Keratinocyte (primary cell): Measurements from ENCODE around the gene SUN2. TPM values are rescaled to one million over a fixed set of nuclear protein-coding genes. Genes with fewer than 3 reads are reported as not detected.

Experiments
- DNase-seq: peaks from one replicate; pipeline ENCODE4 v3.0.0-alpha.2; 2011; ENCODE audit warnings: low read depth, missing footprints, low spot score
- FAIRE-seq: peaks from 2 replicates; lab custom pipeline; 2011; peaks lifted over from hg19 to GRCh38; lab: Jason Lieb, UNC
- H2AFZ ChIP-seq: 2 replicates; pipeline ENCODE4 v1.6.0; 2012; ENCODE audit warnings: low read length, control low read depth, inconsistent platforms; ENCODE audit not compliant: control insufficient read depth
- H3K27ac ChIP-seq: 2 replicates; pipeline ENCODE4 v1.5.1; 2011; ENCODE audit warnings: low read length; ENCODE audit not compliant: control insufficient read depth, insufficient read depth
- H3K27me3 ChIP-seq: 3 replicates; pipeline ENCODE4 v1.6.0; 2011; ENCODE audit warnings: low read length; ENCODE audit not compliant: control insufficient read depth, insufficient read depth; ENCODE audit errors: extremely low read depth
- H3K36me3 ChIP-seq, 2 experiments: 2 replicates in 1 of 2; 3 replicates in 1 of 2; pipeline ENCODE4 v1.5.1; 2011; ENCODE audit warnings: low read length in 2 of 2, mild to moderate bottlenecking in 1 of 2; ENCODE audit not compliant: control insufficient read depth in 2 of 2, insufficient read depth in 2 of 2; ENCODE audit errors: extremely low read depth in 1 of 2
- H3K4me1 ChIP-seq: 3 replicates; pipeline ENCODE4 v1.5.1; 2011; ENCODE audit warnings: low read length; ENCODE audit not compliant: control insufficient read depth, insufficient read depth; ENCODE audit errors: extremely low read depth
- H3K4me2 ChIP-seq: 3 replicates; pipeline ENCODE4 v1.6.0; 2011; ENCODE audit warnings: low read depth, low read length; ENCODE audit not compliant: control insufficient read depth, insufficient read depth; ENCODE audit errors: extremely low read depth
- H3K4me3 ChIP-seq, 3 experiments: fragments of 200-600 bp in 1 of 3; sonication (generic) in 1 of 3; 2 replicates in 2 of 3; 3 replicates in 1 of 3; pipeline ENCODE4 v1.5.1; 2011 to 2016; ENCODE audit warnings: low read length in 3 of 3, mild to moderate bottlenecking in 3 of 3, control low read depth in 2 of 3, inconsistent platforms in 1 of 3, low read depth in 1 of 3, mixed read lengths in 1 of 3, mixed run types in 1 of 3, moderate library complexity in 1 of 3; ENCODE audit not compliant: control insufficient read depth in 2 of 3, insufficient read depth in 2 of 3; ENCODE audit errors: extremely low read depth in 1 of 3
- H3K79me2 ChIP-seq: 2 replicates; pipeline ENCODE4 v1.6.0; 2012; ENCODE audit warnings: low read length; ENCODE audit not compliant: control insufficient read depth, insufficient read depth
- H3K9ac ChIP-seq: 3 replicates; pipeline ENCODE4 v1.6.0; 2011; ENCODE audit warnings: low read length; ENCODE audit not compliant: control insufficient read depth, insufficient read depth; ENCODE audit errors: extremely low read depth
- H3K9me1 ChIP-seq: 3 replicates; pipeline ENCODE4 v1.6.0; 2011; ENCODE audit warnings: low read length; ENCODE audit not compliant: control insufficient read depth, insufficient read depth; ENCODE audit errors: extremely low read depth
- H3K9me3 ChIP-seq: 2 replicates; pipeline ENCODE4 v1.5.1; 2012; ENCODE audit warnings: low read depth, low read length; ENCODE audit not compliant: control insufficient read depth
- H4K20me1 ChIP-seq: 3 replicates; pipeline ENCODE4 v1.6.0; 2011; ENCODE audit warnings: low read length; ENCODE audit not compliant: control insufficient read depth, insufficient read depth; ENCODE audit errors: extremely low read depth
- EZH2 ChIP-seq: IDR thresholded peaks from one replicate; pipeline ENCODE4 v1.6.1; 2012; ENCODE audit warnings: inconsistent platforms, mild to moderate bottlenecking, low read length, moderate library complexity
- dilution Hi-C: fragments of 300-500 bp; cut with MboI; formaldehyde crosslinking; loops from one replicate; pipeline ENCODE4 v1.7.0; 2020; ENCODE audit warnings: low sequenced_read_pairs; ENCODE audit not compliant: extremely low pct_ligation_motif_present
- polyA plus RNA-seq, 5 experiments: library from polyadenylated mRNA; depleted of rRNA in 3 of 5; stranded (reverse) in 3 of 5; stranded (forward) in 1 of 5; unstranded in 1 of 5; fragments of >200 nt; gene quantifications; 1 replicate in 1 of 5; 2 replicates in 3 of 5; 3 replicates in 1 of 5; pipeline versions ENCODE4 v1.2.1 to v1.2.3, GENCODE V29; 2011 to 2012; ENCODE audit warnings: missing spikeins in 2 of 5, low read depth in 1 of 5, low replicate concordance in 1 of 5
- TF ChIP-seq, protein P1 (sequence below), 3 experiments: IDR thresholded peaks in 1 of 3; conservative IDR thresholded peaks in 1 of 3; optimal IDR thresholded peaks in 1 of 3; 2 replicates in 2 of 3; 3 replicates in 1 of 3; pipeline versions ENCODE3 to v1.5.1; 2011; ENCODE audit warnings: low read length in 3 of 3, mild to moderate bottlenecking in 3 of 3, moderate library complexity in 2 of 3, control low read depth in 1 of 3, inconsistent platforms in 1 of 3; ENCODE audit not compliant: insufficient read depth in 2 of 3; ENCODE audit errors: extremely low read depth in 1 of 3

SUN2 gene
- polyA plus RNA-seq, 1 donor (not counting 4 experiments of a cell fraction or from before 2014, with no cell fraction given): 15.9 TPM

DNA sequence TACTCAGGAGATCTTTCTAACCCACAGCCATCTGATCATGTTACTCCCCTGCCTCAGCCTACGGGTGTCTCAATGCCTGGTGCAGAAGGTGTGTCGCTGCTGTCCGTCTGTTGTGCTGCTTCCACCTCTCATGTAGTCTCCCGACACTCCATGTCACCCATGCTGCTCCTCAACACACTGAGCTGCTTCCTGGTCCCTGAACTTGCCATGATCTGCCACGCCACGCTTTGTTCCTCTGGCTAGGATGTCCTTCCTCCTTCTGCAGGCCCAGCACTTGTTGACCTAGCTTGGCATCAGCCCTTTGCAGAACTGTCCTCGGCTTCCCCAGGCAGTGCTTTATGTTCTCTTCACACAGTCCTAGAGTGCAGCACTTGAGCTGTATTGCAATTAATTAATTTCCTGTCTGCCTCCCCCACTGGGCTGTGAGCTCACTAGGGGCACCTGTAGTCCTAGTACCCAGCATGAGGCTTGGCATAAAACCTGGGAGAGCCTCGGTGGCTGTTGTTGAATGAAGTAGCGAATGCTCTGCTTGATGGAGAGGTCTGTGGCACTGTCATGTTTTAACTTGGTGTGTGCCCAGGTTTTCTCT is 40.5 kb downstream of the SUN2 start:
- Histone ChIP-seq H3K36me3 (peaks cover 9 to 28% of the 10 kb centered on the region in 2 experiments), H3K79me2 (peaks cover 58% of the 10 kb centered on the region), H4K20me1 (peaks cover 11% of the 10 kb centered on the region)

DNA sequence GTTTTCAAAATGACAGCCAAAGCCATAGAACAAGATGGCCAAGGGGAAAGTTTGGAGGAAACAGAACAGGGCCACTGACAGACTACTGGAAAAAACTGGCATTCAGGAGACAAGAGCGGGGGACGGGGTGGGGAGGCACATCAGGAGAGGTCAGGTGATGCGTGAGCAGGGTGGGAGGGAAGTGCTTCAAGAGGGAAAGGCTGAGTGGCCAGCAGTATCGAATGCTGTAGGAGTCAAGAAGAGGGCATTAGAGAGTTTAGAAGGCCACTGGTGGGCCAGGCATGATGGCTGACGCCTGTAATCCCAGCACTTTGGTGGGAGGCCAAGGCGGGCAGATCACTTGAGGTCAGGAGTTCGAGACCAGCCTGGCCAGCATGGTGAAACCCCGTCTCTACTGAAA is 41.9 kb downstream of the SUN2 start:
- no peak overlapping the region for H2AFZ ChIP-seq
- TF ChIP-seq, protein P1, sequence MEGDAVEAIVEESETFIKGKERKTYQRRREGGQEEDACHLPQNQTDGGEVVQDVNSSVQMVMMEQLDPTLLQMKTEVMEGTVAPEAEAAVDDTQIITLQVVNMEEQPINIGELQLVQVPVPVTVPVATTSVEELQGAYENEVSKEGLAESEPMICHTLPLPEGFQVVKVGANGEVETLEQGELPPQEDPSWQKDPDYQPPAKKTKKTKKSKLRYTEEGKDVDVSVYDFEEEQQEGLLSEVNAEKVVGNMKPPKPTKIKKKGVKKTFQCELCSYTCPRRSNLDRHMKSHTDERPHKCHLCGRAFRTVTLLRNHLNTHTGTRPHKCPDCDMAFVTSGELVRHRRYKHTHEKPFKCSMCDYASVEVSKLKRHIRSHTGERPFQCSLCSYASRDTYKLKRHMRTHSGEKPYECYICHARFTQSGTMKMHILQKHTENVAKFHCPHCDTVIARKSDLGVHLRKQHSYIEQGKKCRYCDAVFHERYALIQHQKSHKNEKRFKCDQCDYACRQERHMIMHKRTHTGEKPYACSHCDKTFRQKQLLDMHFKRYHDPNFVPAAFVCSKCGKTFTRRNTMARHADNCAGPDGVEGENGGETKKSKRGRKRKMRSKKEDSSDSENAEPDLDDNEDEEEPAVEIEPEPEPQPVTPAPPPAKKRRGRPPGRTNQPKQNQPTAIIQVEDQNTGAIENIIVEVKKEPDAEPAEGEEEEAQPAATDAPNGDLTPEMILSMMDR (optimal IDR thresholded peaks at IDR 0.05 in 1 of 3, IDR thresholded peaks at IDR 0.05 in 1 of 3, conservative IDR thresholded peaks at IDR 0.05 in 1 of 3; ENCODE audit: extremely low read depth in 1 of 3, insufficient read depth in 2 of 3, low read length in 3 of 3): no peak
- no peak for TF ChIP-seq EZH2
- H3K27ac ChIP-seq: no peak overlapping the region
- DNase-seq (no peak), FAIRE-seq (no peak)
- peaks cover 7% of the 10 kb centered on the region for H3K9me1 ChIP-seq
- no peak overlapping the region for H3K4me3 ChIP-seq
- H3K79me2 ChIP-seq: peaks cover 68% of the 10 kb centered on the region
- H3K9ac ChIP-seq: no peak overlapping the region
- no peaks in the 10 kb centered on the region for H3K27me3 ChIP-seq
- dilution Hi-C loops: no loop called here
- no peaks in the 10 kb centered on the region for H3K9me3 ChIP-seq
- peaks cover 14% of the 10 kb centered on the region for H3K4me1 ChIP-seq
- H3K4me2 ChIP-seq: no peak overlapping the region
- H4K20me1 ChIP-seq: peaks cover 11% of the 10 kb centered on the region
- H3K36me3 ChIP-seq: peaks cover 9 to 35% of the 10 kb centered on the region in 2 experiments

More for the DNA sequence above, 40.5 kb downstream of the SUN2 start:
- Histone ChIP-seq H3K9ac (no peak overlapping the region), H2AFZ (no peak overlapping the region), H3K27me3 (no peaks in the 10 kb centered on the region), H3K4me3 (no peak overlapping the region), H3K4me1 (peaks cover 14% of the 10 kb centered on the region), H3K9me3 (no peaks in the 10 kb centered on the region), H3K9me1 (peaks cover 7% of the 10 kb centered on the region), H3K4me2 (no peak overlapping the region), H3K27ac (no peak overlapping the region)
- TF ChIP-seq, protein P1 (optimal IDR thresholded peaks at IDR 0.05 in 1 of 3, IDR thresholded peaks at IDR 0.05 in 1 of 3, conservative IDR thresholded peaks at IDR 0.05 in 1 of 3; ENCODE audit: extremely low read depth in 1 of 3, insufficient read depth in 2 of 3, low read length in 3 of 3): no peak
- TF ChIP-seq EZH2: no peak
- DNase-seq (no peak), FAIRE-seq (no peak)
- dilution Hi-C loops: no loop called here
